Non-pigmented ciliary epithelial cell (primary cell): ENCODE results near the gene SNX2.
"Not testable (repeated sequence)": the region's sequence is repeated elsewhere in the genome, so short reads cannot be mapped to it uniquely, and the experiment has no call there.

Experiments used
- DNase-seq: peaks from one replicate; pipeline ENCODE4 v3.0.0-alpha.2; 2010; ENCODE audit warnings: low read depth

Gene SNX2

GRCh38 chr5:122844136-122844909 lies 69.4 kb downstream of the SNX2 start:
- DNase-seq: no peak

GRCh38 chr5:122844910-122845228 lies 70.0 kb downstream of the SNX2 start:
- DNase-seq: no peak

- DNase-seq: no peak
Measured at GRCh38 chr5:122845229-122846050, 70.6 kb downstream of the SNX2 start, which contains the start of gene SNX24. Gene SNX24 (plus strand): TSS chr5:122845613. CDS start chr5:122845634, 21 bp downstream.

- DNase-seq: peak; percentile 32
Measured at GRCh38 chr5:122846051-122846550, 71.2 kb downstream of the SNX2 start.

GRCh38 chr5:122847687-122848081 lies 72.8 kb downstream of the SNX2 start:
- DNase-seq: no peak

- DNase-seq: no peak
Measured at GRCh38 chr5:122849771-122850170, 74.9 kb downstream of the SNX2 start.

- DNase-seq: not testable (repeated sequence)
Measured at GRCh38 chr5:122857538-122857937, 82.7 kb downstream of the SNX2 start.

GRCh38 chr5:122858451-122858850 lies 83.6 kb downstream of the SNX2 start:
- no peak for DNase-seq

GRCh38 chr5:122863240-122863639 lies 88.4 kb downstream of the SNX2 start:
- no peak for DNase-seq

GRCh38 chr5:122863721-122864120 lies 88.8 kb downstream of the SNX2 start:
- no peak for DNase-seq

- no peak for DNase-seq
Measured at GRCh38 chr5:122864400-122864799, 89.5 kb downstream of the SNX2 start.

- no peak for DNase-seq
Measured at GRCh38 chr5:122864842-122865241, 90.0 kb downstream of the SNX2 start.

GRCh38 chr5:122870219-122870856 lies 95.5 kb downstream of the SNX2 start:
- DNase-seq: peak; percentile 27

- DNase-seq: no peak
Measured at GRCh38 chr5:122871661-122872060, 96.8 kb downstream of the SNX2 start.

GRCh38 chr5:122874179-122874875 lies 99.4 kb downstream of the SNX2 start:
- DNase-seq: no peak

GRCh38 chr5:122877518-122877917 lies 102.6 kb downstream of the SNX2 start:
- no peak for DNase-seq

GRCh38 chr5:122879076-122879475 lies 104.2 kb downstream of the SNX2 start:
- no peak for DNase-seq
